A673 (cell line): Measurements from ENCODE around the gene USP40. TPM values are rescaled to one million over a fixed set of nuclear protein-coding genes. Genes with fewer than 3 reads are reported as not detected.
"Not testable (repeated sequence)": the region's sequence is repeated elsewhere in the genome, so short reads cannot be mapped to it uniquely, and the experiment has no call there.

ENCODE experiments used
- BruUV-seq: library from RNA; stranded (reverse); fragments of 400-500 nt; replicated peaks from 2 replicates; lab custom pipeline; 2021; lab: Mats Ljungman, UMichigan
- CTCF ChIA-PET: fragments of 300-600 bp; sonication (Branson Sonifier 250); formaldehyde crosslinking; loops from one replicate; lab custom pipeline; 2022; ENCODE audit warnings: antibody characterized with exemption; lab: Charles Lee
- POLR2A ChIA-PET: fragments of 300-600 bp; sonication (Branson Sonifier 250); formaldehyde crosslinking; loops from one replicate; lab custom pipeline; 2022; ENCODE audit warnings: antibody characterized with exemption; ENCODE audit not compliant: low non-redundant PET; lab: Charles Lee
- DNase-seq: peaks from one replicate; pipeline ENCODE4 v3.0.0-alpha.2; 2015; ENCODE audit warnings: low spot score
- H3K27ac ChIP-seq: fragments of 200-600 bp; sonication (generic); 2 replicates; pipeline ENCODE4 v1.5.1; 2016; ENCODE audit warnings: mixed run types, low read depth, mild to moderate bottlenecking, mixed read lengths, antibody characterized with exemption, low read length; ENCODE audit not compliant: poor library complexity, severe bottlenecking
- H3K27me3 ChIP-seq: fragments of 200-600 bp; sonication (generic); replicated peaks from 2 replicates; pipeline ENCODE4 v1.6.1; 2017; ENCODE audit warnings: mixed run types, low read depth, mild to moderate bottlenecking, mixed read lengths, antibody characterized with exemption, low read length; ENCODE audit not compliant: insufficient read depth, poor library complexity
- H3K36me3 ChIP-seq: fragments of 200-600 bp; sonication (generic); 2 replicates; pipeline ENCODE4 v1.6.1; 2016; ENCODE audit warnings: mixed run types, mild to moderate bottlenecking, mixed read lengths, antibody characterized with exemption, low read length; ENCODE audit not compliant: insufficient read depth, poor library complexity, severe bottlenecking
- H3K4me1 ChIP-seq: fragments of 200-600 bp; sonication (generic); 2 replicates; pipeline ENCODE4 v1.6.1; 2017; ENCODE audit warnings: mixed run types, mild to moderate bottlenecking, mixed read lengths, antibody characterized with exemption, low read length; ENCODE audit not compliant: insufficient read depth, poor library complexity, severe bottlenecking
- H3K4me3 ChIP-seq: fragments of 200-600 bp; sonication (generic); 2 replicates; pipeline ENCODE4 v1.5.1; 2016; ENCODE audit warnings: low read depth, mixed run types, mild to moderate bottlenecking, mixed read lengths, low read length; ENCODE audit not compliant: poor library complexity, severe bottlenecking
- H3K9me3 ChIP-seq: fragments of 200-600 bp; sonication (generic); 2 replicates; pipeline ENCODE4 v1.6.1; 2016; ENCODE audit warnings: mixed run types, low read depth, mild to moderate bottlenecking, mixed read lengths, antibody characterized with exemption, low read length; ENCODE audit not compliant: poor library complexity, severe bottlenecking
- EZH2 ChIP-seq: fragments of 200-600 bp; sonication (generic); IDR thresholded peaks from 2 replicates; pipeline ENCODE4 v1.6.1; 2017; ENCODE audit warnings: borderline replicate concordance, low read depth, mild to moderate bottlenecking, mixed read lengths, antibody characterized with exemption, low read length; ENCODE audit not compliant: poor library complexity, severe bottlenecking
- intact Hi-C: fragments of 100-400 bp; cut with micrococcal nuclease; formaldehyde crosslinking; loops from one replicate; pipeline ENCODE4 v1.10.0; 2022; ENCODE audit not compliant: unreplicated experiment
- total RNA-seq: library from RNA; stranded (reverse); gene quantifications from 2 replicates; pipeline ENCODE4 v1.2.3, GENCODE V29; 2021
- TF ChIP-seq, protein P1 (sequence below): fragments of 300-800, 200-600 bp; sonication (generic); conservative IDR thresholded peaks from 2 replicates; pipeline ENCODE4 v1.5.1; 2017; ENCODE audit warnings: low read depth, mild to moderate bottlenecking, antibody characterized with exemption, low read length, moderate library complexity, mixed read lengths

The USP40 gene
- total RNA-seq, 1 experiment from 2014 or later: 29.6 TPM

DNA sequence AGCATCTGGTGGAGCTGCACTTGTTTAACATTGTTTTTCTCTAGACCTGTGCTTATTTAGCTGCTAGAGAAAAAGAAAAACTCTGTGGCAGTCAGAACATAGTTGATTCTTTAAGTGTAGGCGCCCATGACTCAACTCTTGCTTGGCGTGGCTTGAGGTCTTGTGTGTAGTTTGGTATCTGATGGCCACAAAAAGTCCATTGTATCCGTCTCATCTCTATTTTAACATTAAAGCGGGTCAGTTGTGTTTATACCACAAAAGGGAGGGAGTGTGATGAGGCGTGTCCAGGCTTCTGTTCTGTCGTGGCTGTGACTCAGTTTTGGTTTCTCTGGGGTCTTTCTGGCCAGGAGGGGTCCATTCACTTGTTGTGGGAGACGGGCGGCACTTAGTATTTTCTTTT, 26.6 kb upstream of the USP40 start:
- Histone ChIP-seq H3K27ac (no peak overlapping the region), H3K4me3 (no peak overlapping the region), H3K36me3 (no peaks in the 10 kb centered on the region), H3K27me3 (no peaks in the 10 kb centered on the region), H3K9me3 (no peaks in the 10 kb centered on the region), H3K4me1 (no peaks in the 10 kb centered on the region)
- no peak for DNase-seq
- POLR2A ChIA-PET: no interaction called here
- intact Hi-C loops: no loop called here
- no TSS peak for BruUV-seq
- TF ChIP-seq, protein P1, sequence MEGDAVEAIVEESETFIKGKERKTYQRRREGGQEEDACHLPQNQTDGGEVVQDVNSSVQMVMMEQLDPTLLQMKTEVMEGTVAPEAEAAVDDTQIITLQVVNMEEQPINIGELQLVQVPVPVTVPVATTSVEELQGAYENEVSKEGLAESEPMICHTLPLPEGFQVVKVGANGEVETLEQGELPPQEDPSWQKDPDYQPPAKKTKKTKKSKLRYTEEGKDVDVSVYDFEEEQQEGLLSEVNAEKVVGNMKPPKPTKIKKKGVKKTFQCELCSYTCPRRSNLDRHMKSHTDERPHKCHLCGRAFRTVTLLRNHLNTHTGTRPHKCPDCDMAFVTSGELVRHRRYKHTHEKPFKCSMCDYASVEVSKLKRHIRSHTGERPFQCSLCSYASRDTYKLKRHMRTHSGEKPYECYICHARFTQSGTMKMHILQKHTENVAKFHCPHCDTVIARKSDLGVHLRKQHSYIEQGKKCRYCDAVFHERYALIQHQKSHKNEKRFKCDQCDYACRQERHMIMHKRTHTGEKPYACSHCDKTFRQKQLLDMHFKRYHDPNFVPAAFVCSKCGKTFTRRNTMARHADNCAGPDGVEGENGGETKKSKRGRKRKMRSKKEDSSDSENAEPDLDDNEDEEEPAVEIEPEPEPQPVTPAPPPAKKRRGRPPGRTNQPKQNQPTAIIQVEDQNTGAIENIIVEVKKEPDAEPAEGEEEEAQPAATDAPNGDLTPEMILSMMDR: no peak
- no peak for TF ChIP-seq EZH2
- CTCF ChIA-PET: no interaction called here

DNA sequence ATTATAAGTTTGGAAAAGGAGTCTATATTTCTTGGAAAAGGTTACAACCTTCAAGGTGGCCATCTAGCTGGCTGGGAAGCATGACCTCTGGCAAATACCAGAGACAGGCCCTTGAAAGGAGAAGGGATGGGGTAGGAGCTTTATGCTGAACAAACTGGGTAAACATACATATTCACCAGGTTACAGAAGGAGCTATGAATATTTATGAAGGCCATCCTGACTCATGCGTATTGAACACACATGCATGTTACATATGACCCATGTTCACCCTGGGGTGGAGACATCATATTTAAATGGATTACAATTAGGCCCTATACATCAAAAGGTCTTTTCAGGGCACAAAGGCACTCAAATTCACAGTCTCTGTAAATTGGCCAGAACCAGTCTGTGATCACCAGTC, 26.1 kb upstream of the USP40 start:
- intact Hi-C loops, H3K27ac ChIP-seq, H3K9me3 ChIP-seq, BruUV-seq, H3K27me3 ChIP-seq, H3K4me3 ChIP-seq, H3K4me1 ChIP-seq, CTCF ChIA-PET, POLR2A ChIA-PET, DNase-seq, H3K36me3 ChIP-seq: not testable (repeated sequence)

DNA sequence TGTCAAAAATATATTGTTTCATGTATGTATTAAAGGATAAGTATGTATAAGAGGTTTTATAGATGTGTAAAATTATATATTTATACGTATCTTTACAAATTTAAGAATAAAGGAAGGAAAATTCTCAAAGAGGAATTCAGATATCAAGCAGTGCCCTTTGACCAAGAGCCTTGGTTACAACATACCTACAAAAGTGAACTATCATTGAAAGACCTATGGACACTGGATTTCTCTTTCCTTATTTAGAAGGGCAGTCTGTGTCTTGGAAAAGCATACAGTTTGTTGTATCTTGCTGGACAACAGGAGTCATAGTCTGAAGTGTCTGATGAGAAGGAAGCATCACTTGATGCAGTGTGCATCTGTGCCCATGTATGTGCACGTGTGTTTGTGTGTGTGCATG, 21.8 kb upstream of the USP40 start:
- ChIA-PET POLR2A (no interaction called here), CTCF (no interaction called here)
- TF ChIP-seq, protein P1: no peak
- no peak for TF ChIP-seq EZH2
- intact Hi-C loops: no loop called here
- no peaks in the 10 kb centered on the region for H3K36me3 ChIP-seq
- no peaks in the 10 kb centered on the region for H3K27me3 ChIP-seq
- no peak overlapping the region for H3K27ac ChIP-seq
- H3K4me3 ChIP-seq: no peak overlapping the region
- no peaks in the 10 kb centered on the region for H3K9me3 ChIP-seq
- BruUV-seq: no TSS peak
- DNase-seq: no peak
- H3K4me1 ChIP-seq: no peaks in the 10 kb centered on the region

DNA sequence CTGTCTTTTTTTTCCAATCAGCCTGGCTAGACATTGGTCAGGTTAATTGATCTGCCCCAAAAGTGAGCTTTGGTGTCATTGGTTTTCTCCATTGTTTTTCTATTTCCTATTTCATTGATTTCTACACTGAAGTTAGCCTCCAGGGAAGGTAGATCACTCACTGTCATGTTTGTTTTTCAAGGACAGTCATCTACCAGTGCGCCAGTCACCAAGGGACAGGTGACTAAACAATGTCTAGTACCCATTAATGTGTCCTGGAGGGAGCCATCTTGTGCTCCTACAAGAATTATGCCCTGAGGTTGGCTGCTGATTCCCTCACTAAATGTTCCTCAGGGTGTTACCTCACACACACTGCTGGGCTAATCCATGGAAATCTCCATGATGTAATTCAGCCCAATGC, 17.6 kb upstream of the USP40 start:
- POLR2A ChIA-PET: no interaction called here
- intact Hi-C loops: no loop called here

DNA sequence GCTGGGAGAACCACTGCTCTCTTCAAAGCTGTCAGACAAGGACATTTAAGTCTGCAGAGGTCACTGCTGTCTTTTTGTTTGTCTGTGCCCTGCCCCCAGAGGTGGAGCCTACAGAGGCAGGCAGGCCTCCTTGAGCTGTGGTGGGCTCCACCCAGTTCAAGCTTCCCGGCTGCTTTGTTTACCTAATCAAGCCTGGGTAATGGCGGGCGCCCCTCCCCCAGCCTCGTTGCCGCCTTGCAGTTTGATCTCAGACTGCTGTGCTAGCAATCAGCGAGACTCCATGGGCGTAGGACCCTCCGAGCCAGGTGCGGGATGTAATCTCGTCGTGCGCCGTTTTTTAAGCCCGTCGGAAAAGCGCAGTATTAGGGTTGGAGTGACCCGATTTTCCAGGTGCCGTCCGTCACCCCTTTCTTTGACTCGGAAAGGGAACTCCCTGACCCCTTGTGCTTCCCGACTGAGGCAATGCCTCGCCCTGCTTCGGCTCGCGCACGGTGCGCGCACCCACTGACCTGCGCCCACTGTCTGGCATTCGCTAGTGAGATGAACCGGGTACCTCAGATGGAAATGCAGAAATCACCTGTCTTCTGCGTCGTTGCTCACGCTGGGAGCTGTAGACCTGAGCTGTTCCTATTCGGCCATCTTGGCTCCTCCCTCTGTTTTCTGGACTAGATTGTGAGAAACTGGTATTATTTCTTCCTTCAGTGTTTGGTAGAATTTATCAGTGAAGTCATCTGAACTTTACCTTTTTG, 16.8 kb upstream of the USP40 start:
- H3K36me3 ChIP-seq, H3K27me3 ChIP-seq, H3K9me3 ChIP-seq, DNase-seq, POLR2A ChIA-PET, H3K4me1 ChIP-seq, H3K4me3 ChIP-seq, intact Hi-C loops, H3K27ac ChIP-seq, BruUV-seq, CTCF ChIA-PET: not testable (repeated sequence)

More for the DNA sequence above, 17.6 kb upstream of the USP40 start:
- no peaks in the 10 kb centered on the region for H3K27me3 ChIP-seq
- no peak overlapping the region for H3K4me3 ChIP-seq
- no peaks in the 10 kb centered on the region for H3K9me3 ChIP-seq
- no peak overlapping the region for H3K27ac ChIP-seq
- no TSS peak for BruUV-seq
- TF ChIP-seq, protein P1: no peak
- CTCF ChIA-PET: no interaction called here
- H3K4me1 ChIP-seq: no peaks in the 10 kb centered on the region
- no peak for DNase-seq
- H3K36me3 ChIP-seq: no peaks in the 10 kb centered on the region
